GM21717 (cell line): Measurements from ENCODE around the gene ATP9B.

ENCODE experiments used
- ATAC-seq: cut with Tn5 transposase; IDR thresholded peaks from one replicate; pipeline ENCODE4 v1.9.1; 2021; ENCODE audit warnings: mild to moderate bottlenecking, moderate library complexity; ENCODE audit not compliant: unreplicated experiment

Gene ATP9B

DNA sequence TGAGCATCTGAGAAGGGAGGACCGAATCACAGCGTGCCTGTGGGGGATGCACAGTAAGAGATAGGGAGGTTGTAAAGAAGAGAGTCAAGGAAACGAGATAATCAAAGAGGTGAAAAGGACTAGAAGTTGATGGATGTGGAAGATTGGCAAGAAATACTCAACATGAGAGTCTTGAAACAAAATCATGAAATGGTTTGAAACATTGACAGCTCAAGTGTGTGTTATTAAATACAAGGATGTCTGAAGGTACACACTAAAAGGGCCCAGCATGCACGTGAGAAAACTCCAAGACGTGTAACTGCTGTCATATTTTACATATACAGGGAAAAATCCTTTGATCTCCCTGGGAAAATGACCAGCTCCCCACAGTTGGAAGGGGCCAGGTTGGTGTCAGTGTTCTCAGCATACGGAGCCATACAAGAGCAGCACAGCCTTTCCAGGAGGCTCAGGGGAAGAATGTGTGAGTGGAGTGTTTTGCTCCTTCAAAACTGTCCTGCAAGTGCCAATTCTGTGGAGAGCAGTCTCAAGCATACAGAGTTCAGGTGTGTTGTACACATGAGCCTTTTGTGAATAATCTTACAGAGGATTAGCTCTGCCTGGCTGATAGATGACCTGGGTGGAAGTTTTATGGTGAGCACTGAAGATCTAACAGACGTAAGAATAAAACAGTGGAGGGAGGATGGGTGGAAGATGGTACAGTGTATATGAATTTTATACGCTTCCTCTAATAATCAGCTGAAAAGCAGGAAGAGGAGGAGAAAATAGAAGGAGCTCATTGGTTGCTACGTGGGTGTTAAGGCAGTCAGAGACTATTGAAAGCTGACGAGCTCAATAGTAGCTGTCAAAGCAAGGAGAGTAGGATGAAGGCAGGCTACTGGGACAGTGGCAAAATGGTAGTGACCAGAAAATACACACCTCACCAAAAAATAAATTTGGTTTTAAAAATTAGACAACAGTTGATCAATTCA is 126.8 kb downstream of the ATP9B start:
- no peak for ATAC-seq

DNA sequence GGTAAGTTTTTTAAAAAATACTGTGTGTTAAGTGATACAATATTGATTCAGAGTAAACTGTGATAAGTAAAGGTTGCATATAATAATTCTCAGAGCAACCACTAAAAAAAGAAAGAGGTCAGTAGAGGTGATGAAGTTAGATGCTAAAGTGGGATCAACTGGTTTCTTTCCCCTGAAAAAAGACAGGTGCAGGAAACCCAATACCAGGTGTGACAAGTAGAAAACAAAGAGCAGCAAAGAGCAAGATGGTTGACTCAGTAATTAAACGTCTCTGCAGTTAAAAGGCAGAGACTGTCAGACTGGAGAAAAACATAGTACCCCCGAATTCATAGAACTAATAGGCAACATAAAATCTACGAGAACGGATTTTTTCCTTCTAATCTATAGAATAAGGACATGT is 128.3 kb downstream of the ATP9B start:
- ATAC-seq: no peak

DNA sequence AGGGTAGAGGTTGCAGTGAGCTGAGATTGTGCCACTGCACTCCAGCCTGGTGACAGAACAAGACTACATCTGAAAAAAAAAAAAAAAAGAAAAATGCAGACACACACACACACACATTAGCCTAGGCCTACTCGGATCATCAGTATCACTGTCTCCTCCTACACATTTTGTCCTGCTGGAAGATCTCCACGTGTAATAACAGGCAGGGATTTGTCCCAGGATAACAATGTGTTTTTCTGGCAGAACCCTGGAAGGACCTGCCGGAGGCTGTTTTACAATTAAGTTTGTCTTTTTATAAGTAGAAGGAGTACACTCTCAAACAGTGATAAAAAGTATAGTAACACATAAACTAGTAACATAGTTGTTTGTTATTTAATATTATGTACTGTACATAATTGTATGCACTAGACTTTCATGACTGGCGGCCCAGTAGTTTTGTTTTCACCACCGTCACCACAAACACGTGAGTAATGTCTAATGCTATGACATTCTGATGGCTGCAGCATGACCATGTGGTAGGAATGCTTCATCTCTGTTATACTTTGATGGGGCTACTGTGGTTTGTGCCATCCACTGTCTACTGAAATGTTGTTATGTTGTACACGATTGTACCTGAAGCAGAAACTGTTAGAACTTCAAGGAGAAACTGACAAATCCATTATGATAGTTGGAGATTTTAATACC is 130.6 kb downstream of the ATP9B start:
- ATAC-seq: no peak

DNA sequence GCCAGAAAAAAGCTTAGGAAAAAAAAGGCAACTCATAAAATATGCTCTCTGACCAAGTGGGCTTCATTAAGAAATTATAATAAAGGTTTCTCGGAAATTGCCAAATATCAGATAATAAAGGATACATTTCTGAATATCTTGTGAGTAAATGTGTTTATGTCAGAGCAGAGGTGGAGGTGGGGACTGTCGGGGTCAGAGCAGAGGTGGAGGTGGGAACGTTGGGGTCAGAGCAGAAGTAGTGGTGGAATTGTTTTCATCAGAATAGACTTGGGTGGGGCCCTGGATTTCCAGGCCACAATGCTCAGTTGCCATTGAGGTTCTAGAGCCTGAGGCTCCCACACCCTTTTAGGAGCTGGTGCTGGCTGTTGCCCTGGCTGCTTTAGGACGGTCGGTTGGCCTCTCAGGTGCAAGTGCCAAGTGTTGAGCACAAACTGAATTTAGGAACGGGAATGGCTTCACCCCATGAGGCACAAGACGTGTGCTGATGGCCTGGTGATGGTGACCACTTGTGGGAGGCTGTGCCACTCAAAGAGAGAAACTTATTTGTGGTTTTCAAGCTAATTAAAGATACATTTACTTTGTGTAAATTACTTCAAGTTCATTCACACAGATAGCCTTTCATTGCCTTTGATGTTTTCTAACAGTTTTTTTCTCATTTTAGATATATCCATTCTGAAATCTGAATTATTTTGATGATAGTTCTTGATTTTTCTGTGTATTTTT is 131.5 kb downstream of the ATP9B start:
- ATAC-seq: peak; percentile 78

DNA sequence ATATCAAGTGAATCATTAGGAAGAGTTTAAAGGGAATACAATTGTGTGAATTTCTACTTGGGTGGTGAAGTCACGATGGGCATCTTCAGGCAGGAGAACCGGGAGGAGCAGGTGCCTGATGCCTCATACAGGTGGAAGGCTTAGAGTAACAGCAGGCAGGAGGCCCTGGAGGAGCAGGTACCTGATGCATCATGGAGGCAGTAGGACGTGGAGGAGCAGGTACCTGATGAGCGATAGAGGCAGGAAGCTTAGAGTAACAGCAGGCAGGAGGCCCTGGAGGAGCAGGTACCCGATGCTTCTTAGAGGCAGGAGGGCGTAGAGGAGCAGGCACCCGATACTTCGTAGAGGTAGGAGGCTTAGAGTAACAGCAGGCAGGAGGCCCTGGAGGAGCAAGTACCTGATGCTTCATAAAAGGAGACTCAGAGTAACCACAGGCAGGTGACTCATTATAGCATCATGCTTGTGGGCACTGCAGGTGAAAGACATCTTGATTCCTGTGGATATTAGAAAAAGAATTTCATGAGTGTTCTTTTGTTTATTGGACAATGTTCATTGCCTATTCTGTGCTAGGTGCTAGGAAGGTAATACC is 133.9 kb downstream of the ATP9B start:
- ATAC-seq: no peak

DNA sequence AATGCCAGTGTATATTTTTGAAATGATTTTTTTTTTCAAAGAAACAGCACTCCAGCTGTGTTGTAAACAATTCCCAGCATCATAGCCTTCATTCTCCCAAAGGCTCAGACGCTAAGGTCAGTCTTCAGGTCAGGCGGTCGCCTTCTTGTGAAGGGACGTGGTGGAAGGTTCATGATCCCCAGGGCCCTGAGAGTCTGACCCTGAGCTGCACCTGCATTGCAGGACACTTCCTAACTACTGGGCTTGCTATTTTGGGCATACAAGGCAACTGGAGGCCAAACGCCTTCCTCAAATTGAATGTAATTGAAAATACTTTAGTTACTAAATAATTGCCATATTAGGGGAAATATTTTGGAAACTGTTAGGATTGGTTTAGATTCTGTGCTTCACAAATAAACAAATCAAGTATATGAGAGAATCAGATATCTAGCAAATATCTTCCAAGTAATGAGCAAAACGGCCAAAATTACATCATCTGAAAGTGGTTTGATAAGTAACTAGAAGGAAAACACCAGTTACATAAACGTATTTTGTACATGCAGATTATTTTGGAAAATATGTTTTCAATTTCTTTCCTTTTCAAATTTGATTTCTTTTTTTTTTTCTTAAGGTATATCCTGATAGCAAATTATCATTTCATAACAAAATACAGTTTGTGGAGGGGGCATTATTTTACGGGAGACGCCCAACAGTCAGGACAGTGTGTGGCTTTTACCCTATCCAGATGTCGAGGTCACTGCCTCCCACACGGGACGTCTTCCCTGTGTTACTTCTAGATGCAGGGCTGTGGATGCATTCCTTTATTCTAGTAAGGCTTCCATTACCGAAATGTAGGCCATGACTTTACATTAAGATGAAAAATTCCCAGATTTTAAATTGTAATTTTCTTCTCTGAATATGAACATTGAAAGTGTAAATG is 136.0 kb downstream of the ATP9B start:
- ATAC-seq: no peak

DNA sequence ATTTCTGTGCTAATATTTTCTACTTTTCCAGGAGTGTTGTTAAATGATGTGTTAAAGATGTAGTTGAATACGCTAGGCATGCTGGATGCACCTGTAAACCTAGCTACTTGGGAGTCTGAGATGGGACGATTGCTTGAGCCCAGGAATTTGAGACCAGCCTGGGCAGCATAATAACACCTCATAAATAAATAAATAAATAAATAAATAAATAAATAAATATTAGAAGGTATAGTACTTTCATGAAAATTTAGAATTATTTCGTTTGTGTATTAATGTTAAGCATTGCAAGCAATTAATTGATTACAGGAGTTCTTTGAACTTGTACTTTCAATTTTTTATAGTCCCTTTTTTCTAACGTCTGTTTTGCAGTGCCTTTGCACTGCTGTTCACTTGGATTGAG is 137.2 kb downstream of the ATP9B start:
- ATAC-seq: no peak

DNA sequence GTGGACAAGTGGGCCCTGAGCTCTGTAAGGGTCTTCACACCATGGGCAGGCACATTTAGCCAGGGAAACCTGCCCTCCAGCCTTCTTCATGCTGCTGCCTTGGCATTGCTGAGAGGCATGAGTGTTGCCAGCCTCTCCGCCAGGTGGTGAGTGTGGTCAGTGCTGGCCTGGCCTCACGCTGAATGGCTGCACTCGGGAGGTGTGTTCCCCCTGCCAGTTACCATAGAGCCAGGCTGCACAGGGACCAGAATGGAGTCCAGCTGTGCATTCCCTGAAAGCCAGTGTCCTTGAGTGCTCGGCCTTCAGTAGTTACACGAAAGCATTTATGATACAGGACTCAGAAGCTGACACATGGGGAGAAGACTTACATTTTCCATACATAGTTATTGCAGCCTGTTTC is 139.7 kb downstream of the ATP9B start:
- ATAC-seq: no peak

DNA sequence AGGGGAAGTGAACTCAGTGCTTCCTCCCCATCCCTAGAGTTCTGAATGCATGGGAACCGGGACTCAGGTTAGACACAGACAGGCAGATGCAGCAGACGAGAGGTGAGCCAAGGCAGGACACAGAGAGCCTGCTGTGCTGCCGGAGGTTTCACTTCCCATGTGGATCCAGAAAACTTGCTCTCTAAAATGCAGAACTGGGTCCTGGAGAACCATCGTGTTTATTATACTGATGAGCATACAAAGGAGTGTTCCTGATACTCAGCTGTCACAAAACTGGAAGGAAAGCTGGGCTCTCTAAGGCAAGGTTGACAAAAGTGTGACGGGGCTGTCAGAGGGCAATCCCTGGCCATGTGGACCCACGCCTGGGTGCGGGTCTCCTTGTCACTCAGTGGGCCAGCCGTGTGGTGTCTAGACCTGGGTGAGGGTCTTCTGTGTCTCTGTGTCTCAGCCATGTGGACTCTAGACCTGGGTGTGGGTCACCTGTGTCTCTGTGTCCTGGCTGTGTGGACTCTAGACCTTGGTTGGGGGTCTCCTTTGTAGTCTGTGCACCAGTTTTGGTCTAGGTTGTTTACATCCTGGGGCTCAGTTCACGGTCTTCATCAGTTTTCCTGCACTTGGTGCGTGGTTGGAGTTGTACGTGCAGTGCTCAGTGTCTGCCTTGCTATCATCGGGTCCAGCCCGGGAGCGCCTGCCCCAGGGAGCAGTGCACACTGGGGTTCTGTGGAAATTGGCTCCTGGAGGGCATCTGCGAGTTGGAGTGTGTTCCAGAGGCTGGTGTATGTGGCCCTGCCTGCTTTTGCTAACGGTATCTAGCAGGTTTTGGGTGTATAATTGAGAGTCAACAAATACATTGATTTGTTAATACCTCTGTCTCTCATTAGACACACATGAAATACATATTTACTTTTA is 141.1 kb downstream of the ATP9B start:
- ATAC-seq: no peak

DNA sequence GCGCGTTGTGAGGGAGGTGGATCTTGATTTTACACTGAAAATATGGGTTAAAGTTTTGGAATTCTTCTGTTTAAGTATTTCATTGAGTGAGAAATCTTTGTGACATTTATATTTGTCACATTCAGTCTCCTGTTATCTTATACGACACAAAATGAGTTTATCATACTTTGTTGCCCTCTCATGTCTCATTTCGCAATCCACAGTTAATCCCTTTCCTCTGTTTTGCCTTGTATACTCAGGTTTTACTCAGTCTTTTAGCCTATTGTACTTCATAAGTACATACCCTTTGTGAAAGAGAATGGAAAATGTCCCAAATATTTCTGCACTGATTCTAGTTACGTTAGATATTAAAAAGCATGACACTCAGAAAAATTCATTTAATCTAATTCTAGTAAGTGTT is 142.7 kb downstream of the ATP9B start:
- no peak for ATAC-seq

DNA sequence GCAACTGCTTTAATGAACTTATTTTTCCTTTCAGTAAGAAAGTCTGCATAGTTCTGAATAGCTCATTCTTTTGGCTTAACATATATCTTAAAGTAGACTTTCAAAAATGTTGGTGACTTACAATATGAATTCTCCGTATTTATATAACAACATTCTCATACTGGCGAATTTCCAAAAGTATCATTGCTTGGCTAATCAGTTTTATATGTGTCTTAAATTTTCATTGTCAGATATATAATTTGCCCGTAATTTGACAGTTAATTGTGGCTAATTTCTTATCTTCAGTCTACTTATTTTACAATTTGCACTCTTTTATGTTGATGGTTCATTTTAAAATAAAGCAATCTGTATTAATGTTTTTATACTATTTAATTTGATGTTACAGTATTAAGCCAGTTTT is 144.9 kb downstream of the ATP9B start:
- no peak for ATAC-seq

DNA sequence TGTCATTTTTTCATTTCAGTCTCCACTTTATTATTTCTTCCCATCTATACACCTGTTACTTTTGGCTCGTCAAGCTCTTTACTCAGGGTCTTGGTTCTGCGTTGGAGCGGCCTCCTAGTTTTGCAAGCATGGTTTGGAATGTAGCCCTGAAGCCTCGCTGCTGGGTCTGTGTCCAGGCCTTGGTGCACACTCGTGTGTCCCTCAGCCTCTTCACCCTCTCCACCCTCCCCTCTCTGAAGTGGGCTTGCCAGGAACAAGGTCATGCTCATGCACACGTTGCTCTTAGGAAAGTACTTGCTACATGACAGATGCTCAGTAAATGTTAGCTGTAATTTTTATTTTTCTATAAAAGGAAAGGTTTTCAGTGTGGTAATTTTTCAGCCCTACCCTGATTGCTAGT is 147.0 kb downstream of the ATP9B start:
- no peak for ATAC-seq

DNA sequence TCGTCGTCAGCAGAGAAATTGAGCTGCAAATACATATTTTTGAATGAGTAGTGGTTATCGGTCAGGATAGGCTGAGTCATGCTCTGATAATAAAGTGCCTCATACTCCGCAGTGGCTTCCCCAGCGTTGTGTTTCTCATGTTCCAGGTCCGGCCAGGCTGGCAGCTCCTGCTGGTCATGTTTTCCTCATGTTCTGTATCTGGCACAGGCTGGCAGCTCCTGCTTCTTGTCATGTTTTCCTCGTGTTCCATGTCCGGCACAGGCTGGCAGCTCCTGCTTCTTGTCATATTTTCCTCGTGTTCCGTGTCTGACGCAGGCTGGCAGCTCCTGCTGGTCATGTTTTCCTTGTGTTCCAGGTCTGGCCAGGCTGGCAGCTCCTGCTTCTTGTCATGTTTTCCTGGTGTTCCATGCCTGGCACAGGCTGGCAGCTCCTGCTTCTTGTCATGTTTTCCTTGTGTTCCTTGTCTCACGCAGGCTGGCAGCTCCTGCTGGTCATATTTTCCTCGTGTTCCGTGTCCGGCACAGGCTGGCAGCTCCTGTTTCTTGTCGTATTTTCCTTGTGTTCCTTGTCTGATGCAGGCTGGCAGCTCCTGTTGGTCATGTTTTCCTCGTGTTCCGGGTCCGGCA is 148.9 kb downstream of the ATP9B start:
- ATAC-seq: no peak

DNA sequence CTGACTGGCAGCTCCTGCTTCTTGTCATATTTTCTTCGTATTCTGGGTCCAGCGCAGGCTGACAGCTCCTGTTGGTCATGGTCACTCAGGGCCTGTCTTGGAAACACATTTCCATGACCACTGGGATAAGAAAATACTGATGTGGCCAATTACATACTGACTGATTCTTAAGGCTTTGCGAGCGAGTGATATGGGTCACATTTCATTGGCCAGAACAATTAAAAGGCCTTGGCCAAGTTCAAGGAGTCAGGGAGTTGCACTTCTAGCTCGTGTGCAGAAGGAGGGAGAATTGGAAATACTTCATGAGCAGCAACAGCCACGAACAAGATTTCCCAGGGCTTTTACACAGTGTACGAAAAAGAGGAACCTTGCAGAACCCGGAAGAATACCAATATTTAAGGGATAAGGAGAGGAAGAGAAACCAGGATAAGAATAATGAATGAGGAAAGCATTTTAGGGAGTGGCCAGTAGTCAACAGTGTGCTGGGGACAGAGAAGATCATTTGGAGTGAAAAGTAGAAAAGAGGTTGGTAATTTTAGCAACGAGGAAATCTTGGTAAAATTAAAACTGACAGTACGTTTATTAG is 149.5 kb downstream of the ATP9B start:
- no peak for ATAC-seq

DNA sequence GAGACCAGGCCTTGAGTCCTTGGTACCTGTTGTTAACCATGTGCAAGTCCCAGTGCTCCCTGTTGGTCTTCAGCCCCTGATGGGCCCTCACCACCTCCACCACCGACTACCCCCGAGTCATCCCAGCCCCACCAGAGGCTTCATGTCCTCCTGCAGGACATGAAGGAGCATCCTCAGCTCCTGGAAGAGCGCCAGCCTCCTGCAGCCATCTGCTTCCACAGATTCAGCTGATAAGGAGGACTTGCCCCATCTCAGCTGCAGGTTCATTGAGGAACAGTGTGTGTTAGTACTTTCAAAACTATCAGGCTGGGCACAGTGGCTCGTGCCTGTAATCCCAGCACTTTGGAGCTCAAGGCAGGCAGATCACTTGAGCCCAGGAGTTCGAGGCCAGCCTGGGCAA is 151.9 kb downstream of the ATP9B start:
- no peak for ATAC-seq

DNA sequence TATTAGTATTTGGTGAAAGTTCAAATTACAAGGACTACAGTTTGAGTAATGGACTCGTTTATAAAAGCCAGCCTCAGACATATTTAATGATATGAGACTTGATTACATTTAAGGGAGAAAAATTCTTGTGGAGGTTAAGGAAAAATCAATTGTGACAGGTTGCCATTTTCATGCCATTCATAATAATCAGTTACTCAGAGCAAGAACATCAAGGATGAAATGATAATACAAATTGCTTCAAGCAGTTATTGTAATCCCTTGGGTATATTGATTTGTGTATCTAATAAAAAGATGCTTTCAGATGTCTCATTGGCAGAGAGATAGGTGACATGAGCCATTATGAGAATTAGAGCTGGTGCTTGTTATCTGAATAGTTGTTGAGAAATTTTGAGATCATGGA is 153.6 kb downstream of the ATP9B start:
- ATAC-seq: no peak

DNA sequence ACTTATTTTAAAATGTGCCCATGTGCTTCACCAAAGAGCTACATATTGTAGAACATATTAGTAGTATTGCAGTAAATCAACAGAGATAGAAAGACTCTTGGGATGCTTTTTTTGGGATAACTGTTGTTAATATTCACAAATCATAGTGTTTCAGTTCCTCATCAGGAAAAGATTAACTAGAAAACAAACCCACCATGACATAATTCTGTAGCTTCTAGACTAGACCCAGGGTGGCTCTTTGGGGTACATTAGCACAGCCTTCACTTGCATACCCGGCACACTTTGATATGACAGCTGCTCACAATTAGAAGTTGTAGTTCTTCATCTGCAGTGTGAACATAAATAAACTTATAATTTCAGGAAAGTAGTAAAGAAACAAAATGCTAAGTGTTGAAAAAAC is 154.2 kb downstream of the ATP9B start:
- ATAC-seq: no peak

DNA sequence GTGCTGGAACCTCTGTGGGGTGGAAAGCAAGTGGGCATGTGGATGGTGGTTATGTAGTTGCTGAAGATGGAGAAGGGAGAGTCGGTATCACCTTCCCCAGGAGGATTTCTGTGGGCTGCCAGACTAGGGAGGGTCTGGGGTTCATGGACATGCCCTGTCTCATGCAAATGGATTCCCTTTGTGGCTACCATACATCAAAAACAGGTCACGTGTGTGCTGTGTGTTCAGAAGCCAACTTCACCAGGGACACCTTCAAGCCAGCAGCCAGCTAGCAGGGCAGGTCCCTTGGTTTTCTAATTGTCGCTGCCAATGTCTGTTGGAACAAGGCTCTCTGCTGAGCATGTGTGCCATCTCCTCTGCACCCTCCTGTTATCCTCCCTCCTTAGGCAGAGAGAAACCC is 155.2 kb downstream of the ATP9B start:
- ATAC-seq: no peak
